ENCODE measurements around the gene IL11RA. TPM values are rescaled to one million over a fixed set of nuclear protein-coding genes. Genes with fewer than 3 reads are reported as not detected.

Gene IL11RA
- total and polyA plus RNA-seq, 8 donors, result 4.4 to 57.4 (median 22.7) TPM

DNA sequence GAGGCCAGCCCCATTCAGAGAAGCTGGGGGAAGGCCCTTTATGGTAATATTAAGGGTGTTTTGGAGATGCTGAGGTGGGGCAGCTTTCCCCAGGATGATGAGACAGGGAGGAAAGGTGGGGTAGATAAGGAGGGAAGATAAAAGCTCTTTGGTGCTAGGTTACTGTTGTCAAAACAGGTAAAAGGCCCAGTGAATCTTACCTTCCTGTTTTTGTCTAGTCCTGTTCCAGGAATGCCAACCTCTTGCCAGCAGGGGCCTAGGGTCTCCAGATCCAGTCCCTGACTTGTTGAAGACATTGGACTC lies 11.3 kb downstream of the IL11RA start:
- Histone ChIP-seq H3K27me3 (no peaks in the 10 kb centered on the region), H3K4me1 (peaks cover 0 to 40% (median 29%) of the 10 kb centered on the region in 4 donors), H3K9me3 (no peaks in the 10 kb centered on the region), H3K36me3 (peaks cover 0 to 38% (median 15%) of the 10 kb centered on the region in 4 donors), H3K27ac (peak overlapping the region in 1 of 5 donors; percentile 98), H3K4me3 (no peak overlapping the region)
- DNase-seq, result no peak
- intact Hi-C loops (cut with DNase I; ENCODE audit: low total_unique reads), result no loop called here
- TF ChIP-seq EP300 (IDR thresholded peaks at IDR 0.05) (no peak), POLR2A (IDR thresholded peaks at IDR 0.05) (no peak), POLR2AphosphoS5 (IDR thresholded peaks at IDR 0.05) (no peak)
- TF ChIP-seq, protein P1, sequence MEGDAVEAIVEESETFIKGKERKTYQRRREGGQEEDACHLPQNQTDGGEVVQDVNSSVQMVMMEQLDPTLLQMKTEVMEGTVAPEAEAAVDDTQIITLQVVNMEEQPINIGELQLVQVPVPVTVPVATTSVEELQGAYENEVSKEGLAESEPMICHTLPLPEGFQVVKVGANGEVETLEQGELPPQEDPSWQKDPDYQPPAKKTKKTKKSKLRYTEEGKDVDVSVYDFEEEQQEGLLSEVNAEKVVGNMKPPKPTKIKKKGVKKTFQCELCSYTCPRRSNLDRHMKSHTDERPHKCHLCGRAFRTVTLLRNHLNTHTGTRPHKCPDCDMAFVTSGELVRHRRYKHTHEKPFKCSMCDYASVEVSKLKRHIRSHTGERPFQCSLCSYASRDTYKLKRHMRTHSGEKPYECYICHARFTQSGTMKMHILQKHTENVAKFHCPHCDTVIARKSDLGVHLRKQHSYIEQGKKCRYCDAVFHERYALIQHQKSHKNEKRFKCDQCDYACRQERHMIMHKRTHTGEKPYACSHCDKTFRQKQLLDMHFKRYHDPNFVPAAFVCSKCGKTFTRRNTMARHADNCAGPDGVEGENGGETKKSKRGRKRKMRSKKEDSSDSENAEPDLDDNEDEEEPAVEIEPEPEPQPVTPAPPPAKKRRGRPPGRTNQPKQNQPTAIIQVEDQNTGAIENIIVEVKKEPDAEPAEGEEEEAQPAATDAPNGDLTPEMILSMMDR (IDR thresholded peaks at IDR 0.05), result no peak

- Histone ChIP-seq H3K4me3 (peak overlapping the region; percentile 55 to 72 (median 66)), H3K27ac (peak overlapping the region; percentile 95 to 99 (median 98))
- 10 to 17% (median 14%) methylated on average over 15 to 18 of the region's 18 CpGs for WGBS, 5 donors
These were observed 12.5 kb downstream of the IL11RA start for GRCh38 chr9:34664281-34665066.

DNA sequence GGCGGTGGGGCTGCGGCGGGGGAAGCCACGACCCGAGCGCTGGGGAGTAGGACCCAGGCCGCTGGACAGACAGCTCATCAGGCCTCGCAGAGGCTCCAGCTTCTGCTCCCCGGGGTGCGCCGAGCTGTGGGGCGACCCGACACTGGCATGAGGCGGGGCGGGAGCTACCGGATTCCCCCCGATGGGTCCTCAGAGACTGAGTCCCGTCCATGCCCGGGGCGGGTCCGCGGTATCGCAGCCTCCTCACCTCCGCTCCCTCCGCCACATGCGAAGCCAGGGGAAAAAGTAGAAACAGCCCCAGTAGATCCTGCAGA lies 13.0 kb downstream of the IL11RA start:
- TF ChIP-seq, protein P1 (IDR thresholded peaks at IDR 0.05), result no peak
- TF ChIP-seq EP300 (IDR thresholded peaks at IDR 0.05) (no peak), POLR2A (IDR thresholded peaks at IDR 0.05) (no peak), POLR2AphosphoS5 (IDR thresholded peaks at IDR 0.05) (no peak)
- intact Hi-C loops (cut with DNase I; ENCODE audit: low total_unique reads), result no loop called here
- H3K27ac ChIP-seq, result peak overlapping the region; percentile 95 to 99 (median 98)
- WGBS, 5 donors, result 0 to 1% (median 1%) methylated on average over 11 to 26 of the region's 26 CpGs
- H3K4me3 ChIP-seq, result peak overlapping the region; percentile 55 to 72 (median 66)
- no peak for DNase-seq
- H3K9me3 ChIP-seq, result no peaks in the 10 kb centered on the region
- H3K36me3 ChIP-seq, result peaks cover 0 to 48% (median 15%) of the 10 kb centered on the region in 4 donors
- H3K4me1 ChIP-seq, result peaks cover 0 to 40% (median 29%) of the 10 kb centered on the region in 4 donors
- H3K27me3 ChIP-seq, result no peaks in the 10 kb centered on the region

More at GRCh38 chr9:34664281-34665066, 12.5 kb downstream of the IL11RA start:
- intact Hi-C loops (cut with DNase I; ENCODE audit: low total_unique reads), result no loop called here
- peaks cover 0 to 40% (median 29%) of the 10 kb centered on the region in 4 donors for H3K4me1 ChIP-seq
- DNase-seq, result peak; percentile 85 to 89
- no peaks in the 10 kb centered on the region for H3K9me3 ChIP-seq
- H3K27me3 ChIP-seq, result no peaks in the 10 kb centered on the region
- H3K36me3 ChIP-seq, result peaks cover 0 to 48% (median 17%) of the 10 kb centered on the region in 4 donors
- TF ChIP-seq EP300 (IDR thresholded peaks at IDR 0.05), result no peak
- TF ChIP-seq POLR2AphosphoS5 (IDR thresholded peaks at IDR 0.05), result peak in 2 of 3 donors; percentile 13 to 26
- TF ChIP-seq POLR2A (IDR thresholded peaks at IDR 0.05), result no peak
- TF ChIP-seq, protein P1 (IDR thresholded peaks at IDR 0.05), result peak in 5 of 7 experiments; percentile 67 to 89 (median 73)

GRCh38 chr9:34665381-34666250 lies 13.6 kb downstream of the IL11RA start:
- DNase-seq, result peak; percentile 93 to 98
- intact Hi-C loops (cut with DNase I; ENCODE audit: low total_unique reads), result no loop called here
- Histone ChIP-seq H3K36me3 (peaks cover 0 to 46% (median 10%) of the 10 kb centered on the region in 4 donors), H3K27ac (peak overlapping the region; percentile 95 to 99 (median 98)), H3K9me3 (no peaks in the 10 kb centered on the region), H3K27me3 (no peaks in the 10 kb centered on the region), H3K4me3 (peak overlapping the region; percentile 55 to 72 (median 66)), H3K4me1 (peaks cover 0 to 40% (median 29%) of the 10 kb centered on the region in 4 donors)
- WGBS, 5 donors, result 1 to 2% (median 1%) methylated on average over 22 to 55 of the region's 55 CpGs
- TF ChIP-seq EP300 (IDR thresholded peaks at IDR 0.05) (no peak), POLR2AphosphoS5 (IDR thresholded peaks at IDR 0.05) (peak; percentile 84 to 98 (median 97)), POLR2A (IDR thresholded peaks at IDR 0.05) (peak in 2 of 4 donors; percentile 53 to 92)

Data from stomach (tissue), 9 donors.